GM12892 (cell line): ENCODE results near the gene DROSHA.

Experiments
- POLR2A ChIP-seq: IDR thresholded peaks from 2 replicates; pipeline ENCODE4 v1.6.1; 2011; ENCODE audit warnings: low read depth, low read length, control low read depth
- POLR2AphosphoS5 ChIP-seq: IDR thresholded peaks from 2 replicates; pipeline ENCODE4 v1.6.1; 2011; ENCODE audit warnings: low read depth, low read length, control low read depth
- TAF1 ChIP-seq: IDR thresholded peaks from 2 replicates; pipeline ENCODE4 v1.6.1; 2011; ENCODE audit warnings: low read depth, mild to moderate bottlenecking, control low read depth, low read length, borderline replicate concordance

GRCh38 chr5:31465291-31465690, 66.6 kb downstream of the DROSHA start:
- TF ChIP-seq POLR2AphosphoS5 (no peak), POLR2A (no peak), TAF1 (no peak)
